Prostate gland (tissue), 2 donors: ENCODE measurements around the gene GPR84.

Source experiments
- CTCF ChIP-seq, 4 experiments: fragments of 200-600 bp in 2 of 4; fragments of 450-650 bp in 2 of 4; sonication (generic) in 2 of 4; IDR thresholded peaks; 1 replicate in 3 of 4; 2 replicates in 1 of 4; pipeline ENCODE4 v1.5.1; 2016 to 2019; ENCODE audit warnings: antibody characterized with exemption in 4 of 4, mild to moderate bottlenecking in 2 of 4, moderate library complexity in 2 of 4
- POLR2A ChIP-seq: fragments of 450-650 bp; IDR thresholded peaks from one replicate; pipeline ENCODE4 v1.6.1; 2016; ENCODE audit warnings: antibody characterized with exemption, mild to moderate bottlenecking
- POLR2AphosphoS5 ChIP-seq: sonication (generic); formaldehyde crosslinking; IDR thresholded peaks from one replicate; pipeline ENCODE4 v1.6.1; 2017; ENCODE audit warnings: antibody characterized with exemption

GRCh38 chr12:54355104-54355815, 9.0 kb downstream of the GPR84 start:
- TF ChIP-seq POLR2A: no peak
- no peak for TF ChIP-seq CTCF (IDR thresholded peaks at IDR 0.05)
- no peak for TF ChIP-seq POLR2AphosphoS5
